CMK (cell line): ENCODE measurements around the gene ANKRD11.

Experiments used
- DNase-seq: peaks from one replicate; pipeline ENCODE4 v3.0.0-alpha.2; 2010; ENCODE audit warnings: low read depth

Gene ANKRD11

DNA sequence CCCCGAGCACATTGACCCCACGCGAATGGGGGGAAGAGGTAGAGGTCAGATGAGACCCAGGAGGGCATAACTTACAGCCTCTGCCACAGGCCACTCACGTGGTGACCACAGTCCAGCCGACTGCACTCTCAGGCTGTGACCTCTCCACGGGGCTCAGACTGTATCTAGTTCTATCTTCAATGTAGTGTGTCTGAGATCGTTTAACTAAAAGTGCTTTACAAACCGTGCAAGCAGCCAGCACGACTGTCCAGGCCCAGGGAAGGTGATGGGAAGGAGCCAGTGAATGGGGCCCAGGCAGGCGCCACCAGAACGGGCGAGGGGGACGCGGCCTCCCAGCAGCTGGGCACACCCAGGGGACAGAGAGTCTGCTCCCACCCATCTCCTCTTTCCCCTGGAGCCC, 108.6 kb downstream of the ANKRD11 start:
- DNase-seq = no peak

DNA sequence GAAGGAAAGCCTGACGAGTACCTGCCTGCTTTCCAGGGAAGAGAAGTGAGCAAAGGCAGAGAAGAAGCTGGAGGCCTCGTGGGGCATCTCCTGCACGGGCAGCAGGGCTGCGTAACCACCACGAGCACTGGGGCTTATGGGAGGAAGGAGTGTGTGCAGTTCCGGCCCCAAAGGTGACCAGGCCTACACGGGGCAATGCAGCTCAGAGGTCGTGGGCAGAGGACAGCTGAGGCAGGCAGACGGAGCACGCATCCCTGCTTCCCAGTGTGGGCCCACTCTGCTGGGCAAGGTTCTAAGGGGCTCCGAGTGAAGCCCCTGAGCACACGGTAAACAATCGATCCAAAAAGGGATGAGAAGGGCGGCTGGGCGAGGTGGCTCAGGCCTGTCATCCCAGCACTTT, 109.7 kb downstream of the ANKRD11 start:
- DNase-seq = no peak

DNA sequence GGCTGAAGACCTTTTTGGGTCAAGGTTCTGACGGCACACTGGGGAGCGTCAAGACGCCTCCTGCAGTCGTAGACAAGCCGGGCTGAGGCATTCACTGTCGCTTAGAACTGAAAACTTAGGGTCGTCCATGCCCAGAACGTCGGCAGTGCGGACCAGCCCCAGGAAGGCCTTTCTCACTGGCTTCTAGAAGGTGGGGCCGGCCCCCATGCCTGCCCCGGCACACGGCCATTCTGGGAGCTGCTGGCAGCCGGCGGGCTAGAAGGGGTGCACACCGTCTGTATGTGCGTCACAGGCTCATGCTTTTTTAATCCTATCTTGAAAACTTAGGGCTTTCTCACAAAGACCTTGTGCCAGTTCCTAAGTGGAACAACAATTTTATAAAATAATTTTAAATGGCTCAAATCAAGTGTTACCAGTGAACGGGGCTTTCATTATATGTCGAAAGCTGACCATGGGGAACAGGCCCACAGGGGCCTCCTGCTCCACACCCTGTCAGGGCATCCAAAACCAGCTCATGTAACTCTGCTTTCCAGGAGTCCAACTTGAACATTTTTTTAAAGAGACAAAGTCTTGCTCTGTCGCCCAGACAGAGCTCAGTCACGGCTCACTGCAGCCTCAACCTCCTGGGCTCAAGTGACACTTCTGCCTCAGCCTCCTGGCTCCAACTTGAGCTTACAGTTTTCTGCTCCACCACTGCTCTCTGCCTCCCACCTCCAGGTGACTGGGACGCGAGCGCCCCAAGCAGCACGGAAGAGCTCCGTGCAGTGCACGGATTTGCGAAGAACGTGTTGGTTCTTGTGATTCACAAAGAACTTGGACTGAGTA, 111.2 kb downstream of the ANKRD11 start:
- no peak for DNase-seq

DNA sequence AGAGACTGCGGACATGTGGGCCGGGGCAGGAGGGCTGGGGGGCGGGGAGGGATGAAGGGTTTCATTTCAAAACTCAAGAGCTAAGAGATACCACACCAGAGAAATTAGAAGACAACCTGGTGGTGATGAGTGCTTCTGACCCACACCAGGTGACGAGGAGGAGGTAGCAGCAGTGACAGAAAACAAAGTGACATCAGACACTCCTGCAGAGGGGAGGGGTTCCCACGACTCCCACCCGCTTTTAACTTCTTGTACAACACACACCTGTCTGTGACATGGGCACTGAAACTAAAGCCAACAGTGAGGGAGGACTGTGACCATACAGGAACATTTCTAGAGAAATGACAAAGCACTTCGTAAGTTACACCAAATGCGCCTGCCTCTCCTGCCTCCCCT, 112.9 kb downstream of the ANKRD11 start:
- no peak for DNase-seq

DNA sequence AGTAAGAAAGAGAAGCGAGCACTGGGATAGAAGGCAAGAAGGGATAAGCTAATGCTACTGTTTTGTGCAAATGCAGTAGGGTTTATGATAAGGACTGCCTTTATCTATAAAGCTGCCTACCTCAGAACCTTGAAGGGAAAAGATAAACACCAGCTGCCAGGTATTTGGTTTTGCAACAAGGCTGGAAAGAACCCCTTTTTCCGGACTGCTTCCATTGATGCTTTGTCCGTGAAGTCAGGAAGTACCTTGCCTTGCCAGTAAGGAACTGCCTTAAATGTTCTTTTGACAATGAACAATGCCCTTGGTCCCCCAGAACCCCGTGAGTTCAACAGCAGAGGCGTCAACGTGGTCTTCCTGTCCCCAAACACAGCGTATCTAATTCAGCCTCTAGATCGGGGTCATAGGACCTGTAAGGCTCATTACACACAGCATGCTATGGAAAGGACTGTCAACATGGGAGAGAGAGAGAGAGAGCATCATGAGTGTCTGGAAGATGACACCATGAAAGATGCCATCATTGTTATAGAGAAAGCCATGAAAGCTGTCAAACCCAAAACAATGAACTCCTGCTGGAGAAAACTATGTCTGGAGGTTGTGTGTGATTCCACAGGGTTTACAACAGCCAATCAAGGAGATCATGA, 113.4 kb downstream of the ANKRD11 start:
- DNase-seq = no peak

DNA sequence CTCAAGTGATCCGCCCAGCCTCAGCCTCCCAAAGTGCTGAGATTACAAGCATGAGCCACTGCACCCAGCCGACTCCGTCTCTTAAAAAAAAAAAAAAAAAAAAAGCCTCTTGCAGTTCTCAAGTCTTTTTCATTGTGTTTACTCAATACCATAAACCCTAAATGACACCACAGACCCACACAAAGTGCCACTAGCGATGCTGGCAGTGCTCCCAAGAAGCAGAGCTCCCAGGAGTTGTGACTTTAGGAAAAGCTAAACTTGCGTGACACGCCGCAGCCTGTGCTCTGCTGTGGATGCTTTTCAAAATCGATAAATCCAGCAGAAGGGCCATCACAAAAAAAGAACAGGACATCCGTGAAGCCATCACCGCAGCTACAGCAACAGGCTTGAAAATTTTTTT, 114.7 kb downstream of the ANKRD11 start:
- DNase-seq = no peak

DNA sequence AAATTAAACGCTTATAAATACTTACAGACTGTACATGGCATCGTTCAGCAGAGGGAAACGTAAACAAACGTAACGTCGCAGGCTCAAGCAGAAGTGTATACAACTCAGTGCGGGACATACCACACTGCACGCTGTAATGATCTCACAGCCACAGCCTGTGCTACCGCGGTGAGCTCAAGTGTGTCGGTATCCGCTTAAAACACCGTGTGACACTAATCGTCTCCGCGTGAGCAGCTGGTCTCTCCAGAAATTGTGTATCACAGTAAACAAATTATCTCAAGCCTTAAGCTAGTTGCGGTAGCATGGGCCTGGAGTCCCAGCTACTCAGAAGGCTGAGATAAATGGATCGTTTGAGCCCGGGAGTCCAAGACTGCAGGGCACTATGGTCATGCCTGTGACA, 115.3 kb downstream of the ANKRD11 start:
- no peak for DNase-seq

DNA sequence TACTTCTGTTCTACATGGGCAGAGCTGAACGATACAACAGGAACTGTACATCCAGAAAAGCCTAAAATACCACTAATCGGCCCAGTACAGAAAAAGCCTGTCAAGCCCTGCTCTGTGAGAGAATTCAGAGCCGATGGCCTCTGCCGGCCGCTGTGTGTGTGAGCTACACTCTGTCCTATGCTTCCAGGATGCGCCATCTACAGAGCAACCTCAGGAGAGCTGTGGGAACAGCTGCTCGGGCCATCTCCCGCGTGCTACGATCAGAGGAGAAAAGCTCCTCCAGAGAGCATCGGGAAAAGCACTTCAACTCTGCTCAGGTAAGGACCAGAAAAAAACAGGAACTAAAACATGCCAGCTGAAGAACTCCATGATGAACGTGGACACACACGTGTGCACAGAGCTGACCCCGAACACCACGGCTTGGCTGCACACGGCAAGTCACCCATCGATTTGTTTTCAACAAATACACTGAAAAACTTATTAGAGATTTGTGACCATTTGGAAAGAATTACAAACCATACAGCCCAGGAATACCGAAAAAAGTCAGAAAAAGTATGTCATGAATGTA, 115.9 kb downstream of the ANKRD11 start:
- no peak for DNase-seq

DNA sequence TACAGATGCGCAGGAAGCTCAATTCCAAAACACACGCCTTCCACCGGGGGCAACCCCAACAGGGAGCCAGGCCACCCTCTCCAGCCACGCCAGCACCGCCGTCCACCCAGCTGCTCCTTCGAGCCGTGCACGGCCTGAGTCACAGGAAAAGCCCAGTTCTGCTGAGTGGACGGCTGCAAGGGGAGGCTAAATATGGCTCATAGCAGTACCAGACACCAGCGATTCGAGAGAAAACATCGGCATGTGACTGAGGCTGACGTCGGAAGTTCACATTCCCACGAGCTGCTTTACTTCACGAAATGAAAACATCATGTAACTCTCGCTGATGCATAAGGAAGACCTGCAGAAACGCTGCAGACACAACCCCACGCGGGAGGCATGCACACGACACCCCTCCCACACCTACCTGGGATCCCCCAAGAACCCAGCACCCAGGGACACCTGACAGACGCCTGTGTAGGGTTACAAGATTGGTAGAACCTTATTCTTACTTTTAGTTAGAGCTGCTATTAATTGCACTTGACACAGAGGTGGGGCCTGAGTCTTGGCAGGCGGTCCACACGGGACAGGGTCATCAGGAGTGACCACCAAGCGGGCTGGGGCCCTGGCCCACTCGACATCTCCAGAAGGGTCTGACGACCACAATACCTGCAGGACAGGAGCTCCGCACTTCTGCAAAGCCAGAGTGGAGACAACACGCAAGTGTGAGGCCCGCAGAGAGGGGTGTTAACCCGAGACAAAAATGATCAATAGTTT, 116.8 kb downstream of the ANKRD11 start:
- no peak for DNase-seq

DNA sequence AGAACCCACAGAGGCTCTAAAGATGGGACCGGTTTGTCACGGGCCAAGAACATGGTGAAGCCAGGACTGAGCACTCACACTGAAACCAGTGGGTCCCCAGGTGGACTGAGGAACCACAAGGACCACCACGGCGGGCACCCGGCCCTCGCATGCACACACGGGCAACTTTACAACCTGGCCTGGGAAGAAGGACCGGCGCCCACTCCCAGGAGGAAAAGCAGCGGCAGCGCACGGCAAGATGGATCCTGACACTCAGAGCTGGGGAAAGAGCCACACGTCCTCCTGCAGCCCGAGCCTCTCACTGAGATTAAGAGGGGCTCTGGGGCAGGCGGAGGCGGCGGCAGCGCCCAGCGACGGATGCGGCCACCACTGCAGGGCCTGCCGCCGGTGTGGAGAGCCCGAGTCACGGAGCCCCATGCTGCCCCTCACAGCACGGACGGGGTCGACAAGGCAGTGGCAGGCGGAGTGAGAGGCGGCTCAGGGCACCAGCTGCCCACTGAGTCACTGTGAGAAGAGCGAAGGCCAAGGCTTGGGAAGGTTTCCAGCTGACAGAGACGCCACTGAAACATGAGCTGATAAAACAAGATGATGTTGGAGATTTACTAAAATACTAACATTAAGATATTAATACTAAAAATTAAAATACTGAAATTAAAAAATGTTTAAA, 118.3 kb downstream of the ANKRD11 start:
- no peak for DNase-seq

DNA sequence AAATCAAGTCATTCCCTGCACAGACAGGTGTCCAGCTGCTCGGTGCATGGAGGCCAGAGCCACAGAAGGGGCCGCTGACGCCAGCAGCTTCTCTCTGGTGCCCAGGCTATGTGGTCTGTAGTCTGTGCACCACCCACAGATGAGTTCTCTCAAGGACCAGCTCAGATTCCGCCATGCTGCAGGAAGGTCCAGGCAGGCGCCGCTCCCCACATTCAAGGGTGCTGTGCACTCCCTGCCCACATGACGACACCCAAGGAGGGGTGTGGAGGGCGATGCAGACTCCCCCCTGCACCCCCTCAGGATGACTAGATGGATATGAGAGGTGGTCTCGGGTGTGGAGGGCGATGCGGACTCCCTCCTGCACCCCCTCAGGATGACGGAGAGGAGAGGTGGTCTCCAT, 119.0 kb downstream of the ANKRD11 start:
- DNase-seq = no peak

DNA sequence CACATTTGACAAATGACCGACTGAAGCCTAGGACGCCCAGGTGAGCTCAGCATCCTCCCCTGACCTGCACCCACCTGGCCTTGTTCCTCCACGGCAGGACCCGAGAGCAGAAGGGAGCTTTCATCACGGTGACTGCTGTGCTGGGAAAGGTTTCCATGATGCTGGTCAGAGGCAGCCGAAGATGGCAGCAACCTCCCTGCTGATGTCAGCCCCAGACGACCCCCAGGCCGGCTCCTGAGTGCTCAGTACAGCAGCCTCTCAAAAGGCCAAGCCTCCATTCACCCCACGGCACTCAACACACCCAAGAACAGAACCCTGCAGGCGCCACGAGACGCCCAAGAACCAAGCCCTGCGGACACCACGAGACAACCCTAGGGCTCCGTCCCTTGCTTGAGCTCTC, 119.8 kb downstream of the ANKRD11 start:
- no peak for DNase-seq

DNA sequence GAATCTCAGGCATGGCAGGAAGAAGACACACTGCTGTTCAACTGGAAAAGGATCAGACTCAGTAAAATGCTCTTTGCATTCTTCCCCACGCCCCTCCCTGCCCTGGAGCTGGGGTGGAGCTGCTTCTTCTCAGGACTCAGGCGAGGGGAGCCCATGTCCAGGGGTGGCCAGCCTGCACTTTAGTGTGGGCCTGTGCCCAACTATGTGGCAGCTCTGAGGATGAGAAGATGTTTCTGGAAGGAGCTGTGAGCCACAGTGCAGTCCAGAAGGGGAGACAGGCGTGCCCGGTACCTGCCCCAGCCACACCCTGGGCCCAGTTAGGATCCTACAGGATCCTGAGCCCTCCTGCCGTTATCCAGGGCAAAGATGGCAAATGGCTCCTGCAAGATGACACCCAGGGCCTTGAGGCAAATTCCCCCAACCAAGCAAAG, 120.3 kb downstream of the ANKRD11 start:
- DNase-seq = no peak

DNA sequence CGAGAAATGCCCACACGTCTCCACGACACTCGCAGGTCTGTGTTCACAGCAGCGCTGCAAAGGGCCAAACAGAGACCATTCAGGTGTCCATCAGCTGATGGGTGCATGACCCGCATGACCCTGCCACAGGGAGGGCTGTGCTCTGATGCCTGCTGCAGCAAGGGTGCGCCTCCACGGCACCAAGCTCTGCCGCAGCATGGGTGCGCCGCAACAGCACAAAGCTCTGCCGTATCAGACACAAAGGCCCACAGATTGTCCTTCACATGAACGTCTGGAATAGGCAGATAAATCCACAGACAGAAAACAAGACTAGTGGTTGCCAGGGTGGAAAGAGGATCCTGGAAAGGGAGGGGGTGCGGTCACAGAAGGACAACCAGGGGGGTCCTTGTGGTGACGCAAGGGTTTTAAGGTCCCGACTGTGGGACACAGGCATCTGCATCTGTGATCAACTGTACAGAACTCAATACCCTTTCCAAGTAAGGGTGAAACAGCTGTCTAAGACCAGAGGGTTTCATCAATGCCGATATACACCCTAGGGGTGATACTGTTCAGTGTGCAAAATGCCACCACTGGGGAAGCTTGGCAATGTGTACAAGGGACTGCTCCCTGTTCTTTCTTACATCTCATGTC, 121.0 kb downstream of the ANKRD11 start:
- DNase-seq = no peak

DNA sequence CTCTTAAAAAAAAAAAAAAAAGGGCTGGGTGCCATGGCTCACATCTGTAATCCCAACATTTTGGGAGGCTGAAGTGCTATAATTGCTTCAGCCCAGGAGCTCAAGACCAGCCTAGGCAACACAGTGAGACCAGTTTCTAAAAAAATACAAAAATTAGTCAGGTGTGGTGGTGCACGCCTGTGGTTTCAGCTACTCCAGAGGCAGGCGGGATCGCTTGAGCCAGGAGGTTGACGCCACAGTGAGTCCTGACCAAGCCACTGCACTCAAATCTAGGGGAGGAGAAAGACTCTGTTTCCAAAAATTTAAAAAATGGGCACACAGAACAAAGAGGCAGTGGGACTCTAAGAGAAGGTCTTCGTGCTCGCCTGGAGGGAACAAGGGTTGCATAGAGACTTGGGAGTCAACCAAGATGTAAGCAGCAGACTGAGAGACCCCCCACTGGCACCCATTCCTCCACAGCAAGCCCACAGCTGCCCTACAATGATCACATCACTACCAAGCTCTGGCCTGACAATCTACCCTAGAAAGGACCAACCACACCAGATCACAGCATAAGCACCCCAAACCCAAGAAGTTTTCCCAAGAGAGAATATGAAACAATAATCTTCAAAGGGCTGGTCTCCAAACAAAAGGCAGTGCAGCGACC, 121.6 kb downstream of the ANKRD11 start:
- DNase-seq = no peak

DNA sequence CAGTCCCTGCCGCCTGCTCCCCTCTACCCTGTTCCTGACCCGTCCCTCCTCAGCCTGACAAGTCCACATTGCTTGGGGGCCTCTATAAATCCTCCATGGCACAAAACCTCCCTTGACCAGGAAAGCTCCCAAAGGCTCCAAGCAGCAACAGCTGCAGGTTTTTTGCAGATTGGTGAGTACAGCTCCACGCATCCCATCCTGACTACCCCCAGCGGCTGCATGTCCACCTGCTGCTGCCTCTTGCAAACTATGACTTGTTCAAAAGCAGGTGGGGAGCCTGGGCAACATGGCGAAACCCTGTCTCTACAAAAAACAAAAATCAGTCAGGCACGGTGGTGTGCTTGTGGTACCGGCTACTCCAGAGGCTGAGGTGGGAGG, 122.8 kb downstream of the ANKRD11 start:
- no peak for DNase-seq

DNA sequence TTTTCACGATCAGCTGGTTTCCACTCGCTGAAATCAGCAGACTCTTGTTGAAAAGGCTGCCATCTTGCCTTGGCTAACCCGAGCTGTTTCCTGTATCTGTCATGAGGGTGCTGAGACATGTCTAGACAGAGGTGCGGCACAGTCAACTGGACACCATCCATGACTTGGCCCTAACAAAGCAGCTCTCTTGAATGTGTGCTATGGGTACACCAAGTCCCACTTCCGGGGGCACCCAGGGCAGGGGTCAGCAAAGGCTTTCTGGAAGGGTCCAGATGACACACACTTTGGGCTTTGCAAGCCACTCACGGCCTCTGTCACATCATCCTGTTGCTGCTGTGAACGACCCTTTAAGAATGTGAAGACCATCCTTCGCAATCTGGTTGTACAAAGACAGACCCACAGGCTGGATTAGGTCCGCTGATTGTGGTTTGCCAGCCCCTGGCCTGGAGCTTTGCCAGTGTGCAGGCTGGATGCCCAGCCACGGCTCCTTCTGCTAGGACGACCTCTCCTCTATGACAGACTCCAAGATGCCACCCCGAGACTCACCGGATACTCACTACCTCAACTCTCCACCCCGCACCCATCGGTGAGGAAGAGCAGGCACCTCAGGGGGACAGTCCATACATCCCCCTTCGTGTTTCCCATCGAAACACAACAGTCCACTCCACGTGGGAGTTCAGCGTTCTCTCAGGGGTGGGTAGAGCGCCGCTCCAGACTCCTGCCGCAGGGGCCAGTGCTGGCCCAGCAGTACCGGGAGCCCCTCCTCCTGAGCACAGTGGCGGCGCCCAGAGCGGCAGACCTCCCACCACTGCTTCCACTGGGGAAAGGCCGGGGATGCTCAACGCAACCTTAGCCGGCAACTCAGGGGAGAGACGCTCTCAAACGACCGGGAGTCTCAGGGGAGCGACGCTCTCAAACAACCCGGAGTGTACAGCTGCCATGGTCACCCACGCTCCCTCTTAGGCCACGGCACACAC, 123.5 kb downstream of the ANKRD11 start:
- DNase-seq = no peak

DNA sequence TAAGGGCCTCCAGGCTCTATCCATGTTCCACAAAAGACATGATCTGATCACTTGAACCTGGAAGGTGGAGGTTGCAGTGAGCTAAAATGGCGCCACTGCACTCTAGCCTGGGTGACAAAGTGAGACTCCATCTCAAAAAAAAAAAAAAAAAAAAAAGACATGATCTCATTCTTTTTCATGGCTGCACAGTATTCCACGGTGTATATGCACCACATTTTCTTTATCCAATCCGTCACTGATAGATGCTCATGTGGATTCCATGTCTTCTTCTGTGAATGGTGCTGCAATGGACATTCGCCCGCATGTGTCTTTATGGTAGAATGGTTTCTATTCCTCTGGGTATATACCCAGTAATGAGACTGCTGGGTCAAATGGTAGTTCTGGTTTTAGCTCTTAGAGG, 124.4 kb downstream of the ANKRD11 start:
- no peak for DNase-seq

DNA sequence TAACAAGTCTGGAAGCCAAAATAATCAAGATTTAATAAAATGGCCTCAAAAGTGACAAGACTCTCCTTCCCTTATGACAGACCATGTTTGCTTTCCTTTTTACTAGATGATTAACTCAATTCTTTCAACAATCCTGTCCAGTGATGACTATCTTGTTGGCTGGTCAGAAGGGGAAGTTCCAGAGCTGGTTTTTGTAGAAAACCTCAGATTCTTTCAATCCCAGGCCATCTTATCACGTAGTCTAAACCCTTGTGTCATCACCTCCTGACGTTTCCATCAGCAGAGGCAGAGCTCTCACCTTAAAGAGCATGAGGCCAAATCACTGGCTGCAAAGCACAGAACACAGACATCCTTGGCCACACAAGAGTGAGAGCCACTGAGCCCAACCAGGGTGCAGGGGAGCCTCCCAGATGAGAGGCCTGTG, 125.3 kb downstream of the ANKRD11 start:
- DNase-seq = no peak

DNA sequence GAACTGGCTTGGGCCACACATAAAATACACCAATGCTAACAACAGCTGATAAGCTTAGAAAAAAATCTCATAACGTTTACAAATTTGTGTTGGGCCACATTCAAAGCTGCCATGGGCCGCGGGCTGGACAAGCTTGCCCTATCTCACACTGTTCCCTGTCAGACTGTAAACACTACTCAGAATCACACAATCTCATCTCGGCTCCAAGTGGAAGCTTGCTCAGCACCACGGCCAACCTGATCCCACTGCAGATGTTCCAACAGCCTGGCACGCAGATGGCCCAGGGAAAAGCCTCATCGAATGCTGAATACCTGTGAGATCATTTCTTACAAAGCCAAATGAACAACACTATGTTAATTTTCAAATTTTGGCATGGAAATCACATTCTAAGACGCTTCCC, 125.8 kb downstream of the ANKRD11 start:
- no peak for DNase-seq
